Endothelial cell (in vitro differentiated cells): Measurements from ENCODE around the gene ARID4B. TPM values are rescaled to one million over a fixed set of nuclear protein-coding genes. Genes with fewer than 3 reads are reported as not detected.
"Not testable (repeated sequence)": the region's sequence is repeated elsewhere in the genome, so short reads cannot be mapped to it uniquely, and the experiment has no call there.

Experiments
- DNase-seq: peaks from one replicate; pipeline ENCODE4 v3.0.0; 2021; ENCODE audit warnings: low spot score
- H3K27ac Mint-ChIP-seq: one replicate; pipeline ENCODE4 v1.8.0; 2021; ENCODE audit warnings: mixed read lengths, inconsistent platforms; ENCODE audit not compliant: unreplicated experiment
- H3K27me3 Mint-ChIP-seq: one replicate; pipeline ENCODE4 v1.8.0; 2021; ENCODE audit warnings: mild to moderate bottlenecking, moderate library complexity, mixed read lengths, inconsistent platforms; ENCODE audit not compliant: unreplicated experiment
- H3K36me3 Mint-ChIP-seq: one replicate; pipeline ENCODE4 v1.8.0; 2021; ENCODE audit warnings: mild to moderate bottlenecking, low read depth, mixed read lengths, inconsistent platforms; ENCODE audit not compliant: unreplicated experiment
- H3K4me1 Mint-ChIP-seq: one replicate; pipeline ENCODE4 v1.8.0; 2021; ENCODE audit warnings: mild to moderate bottlenecking, mixed read lengths, inconsistent platforms; ENCODE audit not compliant: unreplicated experiment
- H3K4me3 Mint-ChIP-seq: one replicate; pipeline ENCODE4 v1.8.0; 2021; ENCODE audit warnings: mild to moderate bottlenecking, mixed read lengths, inconsistent platforms; ENCODE audit not compliant: unreplicated experiment
- H3K9me3 Mint-ChIP-seq: one replicate; pipeline ENCODE4 v1.8.0; 2021; ENCODE audit warnings: mixed read lengths, inconsistent platforms; ENCODE audit not compliant: unreplicated experiment
- total RNA-seq: library from RNA; stranded (reverse); fragmentation: NEBNext Ultra II Directional; extraction: Animal tissue kit (Norgen Biotek cat#: 25700); gene quantifications from one replicate; pipeline ENCODE4 v1.2.1, GENCODE V29; 2021; ENCODE audit not compliant: unreplicated experiment
- TF ChIP-seq, protein P1 (sequence below): fragments of 200-600 bp; sonication (generic); IDR thresholded peaks from one replicate; pipeline ENCODE4 v1.5.0; 2021; ENCODE audit warnings: antibody characterized with exemption; ENCODE audit not compliant: unreplicated experiment

Gene ARID4B
- total RNA-seq, 1 donor from 2014 or later = 48.2 TPM

DNA sequence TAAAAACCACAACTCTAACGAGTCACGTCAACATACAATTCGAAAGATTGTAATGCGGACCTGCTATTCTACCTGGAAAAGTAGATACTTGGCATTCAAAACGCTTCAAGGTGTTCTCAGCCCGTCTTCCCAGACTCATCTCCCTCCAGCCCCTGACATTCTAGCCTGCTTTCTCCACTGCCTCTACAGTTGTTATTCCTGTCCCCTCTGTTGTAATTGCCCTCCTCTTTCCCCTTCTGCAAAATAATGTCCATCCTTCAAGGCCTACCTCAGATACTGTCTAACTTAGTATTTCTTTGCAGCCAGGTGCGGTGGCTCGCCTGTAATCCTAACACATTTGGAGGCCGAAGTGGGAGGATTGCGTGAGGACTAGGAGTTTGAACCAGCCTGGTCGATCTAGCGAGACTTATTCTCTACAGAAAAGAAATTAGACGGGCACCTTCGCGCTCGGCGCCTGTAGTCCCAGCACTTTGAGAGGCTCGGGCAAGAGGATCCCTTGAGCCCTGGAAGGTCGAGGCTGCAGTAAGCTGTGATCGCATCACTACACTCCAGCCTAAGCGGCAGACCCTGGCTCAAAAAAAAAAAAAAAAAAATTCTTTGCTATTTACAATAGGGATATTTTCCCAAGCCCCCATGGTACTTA, 166.2 kb downstream of the ARID4B start:
- Mint-ChIP-seq H3K27me3 (peaks cover 7% of the 10 kb centered on the region), H3K9me3 (no peaks in the 10 kb centered on the region), H3K4me1 (peaks cover 14% of the 10 kb centered on the region)

DNA sequence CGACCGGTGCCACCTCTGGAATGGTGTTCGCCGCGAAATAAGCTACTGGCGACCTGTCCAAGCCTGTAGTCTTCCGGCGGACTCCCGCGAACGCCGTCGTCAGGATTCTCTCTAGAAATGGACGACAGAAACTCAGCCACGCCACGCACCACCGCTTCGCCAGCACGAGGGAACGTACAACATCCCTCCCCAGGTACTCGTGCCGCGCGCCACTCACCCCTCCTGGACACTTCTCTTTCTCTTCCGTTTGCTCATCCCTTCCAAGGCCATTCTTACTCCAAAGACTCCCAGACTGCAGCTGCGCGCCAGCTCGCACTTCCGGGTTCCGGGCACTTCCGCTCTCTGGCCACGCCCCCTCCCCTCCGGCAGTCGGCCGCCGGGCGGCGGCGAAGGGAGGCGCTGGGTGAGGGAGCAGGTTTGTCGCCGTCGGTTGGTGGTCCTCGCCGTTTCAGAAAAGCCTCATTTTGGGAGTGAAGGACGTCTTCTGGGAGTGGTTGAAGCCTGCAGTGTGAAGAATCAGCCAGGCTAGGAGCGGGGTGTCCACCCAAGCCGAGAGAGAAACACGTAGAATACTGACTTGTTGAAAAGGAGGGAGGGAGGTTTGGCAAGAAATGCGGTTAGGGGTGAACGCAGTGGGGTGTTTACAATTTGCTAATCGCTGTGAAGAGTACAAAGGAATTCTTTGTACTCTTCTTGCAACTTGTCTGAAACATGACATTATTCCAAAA, 166.9 kb downstream of the ARID4B start, which contains the start of gene RBM34:
Gene RBM34, minus strand, starts transcription at position 294 of the 728 bp plus-strand sequence. Its CDS starts 24 bp downstream, at position 270.
- H3K36me3 Mint-ChIP-seq = no peaks in the 10 kb centered on the region

More for the DNA sequence above, 166.2 kb downstream of the ARID4B start:
- no peak for DNase-seq
- H3K4me3 Mint-ChIP-seq = peak overlapping the region; percentile 99
- peak overlapping the region; percentile 97 for H3K27ac Mint-ChIP-seq
- H3K36me3 Mint-ChIP-seq = no peaks in the 10 kb centered on the region
- TF ChIP-seq, protein P1, sequence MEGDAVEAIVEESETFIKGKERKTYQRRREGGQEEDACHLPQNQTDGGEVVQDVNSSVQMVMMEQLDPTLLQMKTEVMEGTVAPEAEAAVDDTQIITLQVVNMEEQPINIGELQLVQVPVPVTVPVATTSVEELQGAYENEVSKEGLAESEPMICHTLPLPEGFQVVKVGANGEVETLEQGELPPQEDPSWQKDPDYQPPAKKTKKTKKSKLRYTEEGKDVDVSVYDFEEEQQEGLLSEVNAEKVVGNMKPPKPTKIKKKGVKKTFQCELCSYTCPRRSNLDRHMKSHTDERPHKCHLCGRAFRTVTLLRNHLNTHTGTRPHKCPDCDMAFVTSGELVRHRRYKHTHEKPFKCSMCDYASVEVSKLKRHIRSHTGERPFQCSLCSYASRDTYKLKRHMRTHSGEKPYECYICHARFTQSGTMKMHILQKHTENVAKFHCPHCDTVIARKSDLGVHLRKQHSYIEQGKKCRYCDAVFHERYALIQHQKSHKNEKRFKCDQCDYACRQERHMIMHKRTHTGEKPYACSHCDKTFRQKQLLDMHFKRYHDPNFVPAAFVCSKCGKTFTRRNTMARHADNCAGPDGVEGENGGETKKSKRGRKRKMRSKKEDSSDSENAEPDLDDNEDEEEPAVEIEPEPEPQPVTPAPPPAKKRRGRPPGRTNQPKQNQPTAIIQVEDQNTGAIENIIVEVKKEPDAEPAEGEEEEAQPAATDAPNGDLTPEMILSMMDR = no peak

DNA sequence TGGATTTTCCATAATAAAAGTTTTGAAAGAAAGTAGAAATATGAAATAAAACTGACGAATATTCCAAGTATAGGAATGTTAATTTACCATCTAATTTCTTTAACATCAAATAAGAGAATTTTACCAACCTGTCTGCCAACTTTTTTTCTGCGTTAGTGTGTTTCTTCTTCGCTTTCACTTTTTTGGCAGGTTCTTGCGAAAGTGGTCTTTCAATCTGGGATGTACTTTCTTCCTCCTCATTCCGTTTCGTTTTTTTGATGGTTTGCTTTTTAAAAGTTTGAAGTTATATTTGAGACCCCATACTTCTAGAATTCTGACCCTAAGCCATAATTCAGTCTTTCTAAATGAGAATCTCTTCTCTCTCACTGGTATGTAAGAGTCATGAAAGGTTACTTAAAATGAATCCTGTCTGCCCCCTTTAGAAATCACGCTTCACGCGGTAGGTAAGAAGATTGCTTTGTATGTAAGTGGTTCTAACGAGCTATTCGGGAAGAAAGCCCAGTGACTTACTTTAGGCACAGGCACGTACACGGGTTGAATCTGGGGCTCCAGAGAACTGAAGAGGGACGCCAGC, 167.5 kb downstream of the ARID4B start:
- no peaks in the 10 kb centered on the region for H3K36me3 Mint-ChIP-seq
- peak overlapping the region; percentile 99 for H3K4me3 Mint-ChIP-seq
- peaks cover 14% of the 10 kb centered on the region for H3K4me1 Mint-ChIP-seq
- H3K27ac Mint-ChIP-seq = peak overlapping the region; percentile 97
- DNase-seq = no peak
- H3K9me3 Mint-ChIP-seq = no peaks in the 10 kb centered on the region
- peaks cover 7% of the 10 kb centered on the region for H3K27me3 Mint-ChIP-seq
- TF ChIP-seq, protein P1 = no peak

More for the DNA sequence above, 166.9 kb downstream of the ARID4B start, which contains the start of gene RBM34:
- Mint-ChIP-seq H3K4me3 (peak within 1 kb of the TSS; percentile 99), H3K4me1 (peaks cover 14% of the 10 kb centered on the region), H3K27ac (peak within 1 kb of the TSS; percentile 97), H3K27me3 (peaks cover 7% of the 10 kb centered on the region), H3K9me3 (no peaks in the 10 kb centered on the region)
- TF ChIP-seq, protein P1 = no peak
- peak; percentile 93 for DNase-seq

DNA sequence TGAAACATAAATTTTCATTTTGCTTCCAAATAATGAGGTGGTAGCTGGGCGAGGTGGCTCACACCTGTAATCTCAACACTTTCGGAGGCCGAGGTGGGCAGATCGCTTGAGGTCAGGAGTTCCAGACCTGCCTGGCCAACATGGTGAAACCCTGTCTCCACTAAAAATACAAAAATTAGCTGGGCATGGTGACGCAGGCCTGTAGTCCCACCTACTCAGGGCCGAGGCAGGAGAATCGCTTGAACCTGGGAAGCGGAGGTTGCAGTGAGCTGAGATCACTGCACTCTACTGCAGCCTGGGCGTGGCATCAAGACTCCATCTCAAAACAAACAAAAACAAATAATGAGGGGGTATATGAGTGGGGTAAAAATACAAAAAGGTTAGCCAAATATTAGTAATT, 168.0 kb downstream of the ARID4B start:
- H3K27me3 Mint-ChIP-seq, H3K9me3 Mint-ChIP-seq, DNase-seq, H3K27ac Mint-ChIP-seq, H3K36me3 Mint-ChIP-seq: not testable (repeated sequence)
- Mint-ChIP-seq H3K4me3 (peak overlapping the region; percentile 75), H3K4me1 (peaks cover 14% of the 10 kb centered on the region)

DNA sequence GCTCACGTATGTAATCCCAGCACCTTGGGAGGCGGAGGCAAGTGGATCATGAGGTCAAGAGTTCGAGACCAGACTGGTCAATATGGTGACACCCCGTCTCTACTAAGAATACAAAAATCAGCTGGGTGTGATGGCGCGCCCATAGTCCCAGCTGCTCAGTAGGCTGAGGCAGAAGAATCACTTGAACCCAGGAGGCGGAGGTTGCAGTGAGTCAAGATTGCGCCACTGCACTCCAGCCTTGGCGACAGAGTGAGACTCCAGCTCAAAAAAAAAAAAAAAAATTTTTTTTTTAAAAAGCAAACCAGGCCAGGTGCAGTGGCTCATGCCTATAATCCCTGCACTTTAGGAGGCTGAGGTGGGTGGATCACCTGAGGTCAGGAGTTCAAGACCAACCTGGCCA, 168.7 kb downstream of the ARID4B start:
- not testable (repeated sequence) for H3K36me3 Mint-ChIP-seq, H3K27ac Mint-ChIP-seq, DNase-seq, H3K27me3 Mint-ChIP-seq, H3K9me3 Mint-ChIP-seq, H3K4me3 Mint-ChIP-seq
- peaks cover 14% of the 10 kb centered on the region for H3K4me1 Mint-ChIP-seq
